Measurements from ENCODE around the gene NDFIP1. TPM values are rescaled to one million over a fixed set of nuclear protein-coding genes. Genes with fewer than 3 reads are reported as not detected.

NDFIP1 gene
- total and polyA plus RNA-seq, 2 of the 8 experiments (the other 6 are each of a cell fraction or from before 2014, with no cell fraction given): 8.8 to 27.1 TPM

DNA sequence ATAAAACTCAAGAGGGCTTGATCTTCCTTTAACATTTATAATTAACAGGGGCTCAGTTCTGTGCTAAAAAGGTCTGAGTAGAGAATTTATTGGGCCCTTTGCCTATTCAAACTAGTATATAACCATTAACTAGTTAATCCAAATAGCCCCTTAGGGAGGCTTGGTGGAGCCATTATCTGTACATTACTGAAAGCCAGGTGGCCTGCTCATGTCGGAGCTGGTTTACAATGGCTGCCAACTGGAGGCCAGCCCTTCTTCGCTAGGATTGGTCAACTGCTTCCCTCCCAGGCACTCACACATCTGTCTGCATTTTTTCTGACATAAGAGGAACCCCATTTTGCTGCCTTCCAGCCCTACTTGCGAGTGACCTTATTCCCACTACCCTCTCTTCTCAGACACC, 30.4 kb upstream of the NDFIP1 start:
- no peak overlapping the region for H3K56ac ChIP-seq (replicated peaks; ENCODE audit: insufficient read length, low read depth, low read length)
- CTCF ChIA-PET (ENCODE audit: partially characterized antibody): interaction anchor here (0.8 to 1.2 kb wide), 2 partner anchors 12 to 63 kb away, joined by 3 read pairs; no protein-coding TSS in a partner anchor
- WGBS, 2 experiments (ENCODE audit: extremely low coverage in 1 of 2, insufficient coverage in 1 of 2, insufficient read length in 1 of 2, insufficient replicate concordance in 2 of 2, low coverage in 1 of 2, low lambda C conversion rate in 2 of 2, missing lambda C conversion rate in 1 of 2): 98% methylated on average over 3 of the region's 3 CpGs; no CpG with 5 or more reads in 1 of the 2 experiments
- no peak for TF ChIP-seq CREB1 (IDR thresholded peaks at IDR 0.05)

More for the DNA sequence above, 30.4 kb upstream of the NDFIP1 start:
- peaks cover 2 to 4% of the 10 kb centered on the region in 2 experiments; a peak in 1 of 4 replicates for H3K9me3 ChIP-seq (ENCODE audit: insufficient read depth in 2 of 2, low read depth in 1 of 2, low read length in 1 of 2)
- no peak overlapping the region for H2BK20ac ChIP-seq (ENCODE audit: low read length)
- no peak for DNase-seq (ENCODE audit: low read depth in 1 of 2, low spot score in 2 of 2)
- H3K14ac ChIP-seq (ENCODE audit: insufficient read length): no peak overlapping the region
- FAIRE-seq: no peak
- H3K18ac ChIP-seq (ENCODE audit: extremely low read depth, low read length): no peak overlapping the region
- no peak overlapping the region for H3K4ac ChIP-seq (replicated peaks; ENCODE audit: insufficient read length, low read depth, low read length)
- H4K5ac ChIP-seq (ENCODE audit: insufficient read length, low read depth, low read length): no peak overlapping the region
- H3K27me3 ChIP-seq (replicated peaks in 1 of 4; ENCODE audit: control insufficient read depth in 3 of 4, extremely low read depth in 1 of 4, insufficient read depth in 3 of 4, low read length in 3 of 4): no peaks in the 10 kb centered on the region
- H2BK120ac ChIP-seq (replicated peaks; ENCODE audit: low read depth, low read length): no peak overlapping the region
- H3K4me2 ChIP-seq (ENCODE audit: insufficient read depth in 1 of 2, low read depth in 2 of 2, low read length in 2 of 2): no peak overlapping the region
- no peaks in the 10 kb centered on the region for H3K79me2 ChIP-seq (ENCODE audit: control insufficient read depth in 1 of 2, insufficient read depth in 2 of 2, low read length in 2 of 2)
- H3K23me2 ChIP-seq (ENCODE audit: low read depth, low read length): no peaks in the 10 kb centered on the region
- no peak overlapping the region for H4K91ac ChIP-seq (replicated peaks; ENCODE audit: insufficient read length, low read length)
- H3K4me3 ChIP-seq (ENCODE audit: extremely low read depth in 1 of 4, insufficient read depth in 2 of 4, low read depth in 3 of 4, low read length in 4 of 4): no peak overlapping the region
- H3K36me3 ChIP-seq (ENCODE audit: control insufficient read depth in 2 of 4, insufficient read depth in 4 of 4, low read length in 3 of 4): no peaks in the 10 kb centered on the region
- no peak overlapping the region for H2AFZ ChIP-seq (ENCODE audit: low read length)
- H2BK5ac ChIP-seq (ENCODE audit: low read depth, low read length): no peak overlapping the region
- POLR2A ChIA-PET (ENCODE audit: partially characterized antibody): no interaction called here
- H2BK15ac ChIP-seq (ENCODE audit: low read length): no peak overlapping the region
- H3K23ac ChIP-seq (ENCODE audit: insufficient read length): no peak overlapping the region
- no peak overlapping the region for H2AK5ac ChIP-seq (ENCODE audit: low read depth, low read length)
- no peak overlapping the region for H4K8ac ChIP-seq (ENCODE audit: extremely low read depth, insufficient read depth, low read length)
- H3K4me1 ChIP-seq (replicated peaks in 1 of 4; ENCODE audit: control insufficient read depth in 3 of 4, insufficient read depth in 4 of 4, low read length in 3 of 4): no peaks in the 10 kb centered on the region
- H3K27ac ChIP-seq (ENCODE audit: low read depth, low read length): no peak overlapping the region
- H3K79me1 ChIP-seq (ENCODE audit: low read depth, low read length): no peaks in the 10 kb centered on the region
- no peak overlapping the region for H3K9ac ChIP-seq (replicated peaks in 1 of 4; ENCODE audit: extremely low read depth in 1 of 4, low read depth in 3 of 4, low read length in 3 of 4)
- H2BK12ac ChIP-seq (ENCODE audit: low read depth, low read length): no peak overlapping the region
- no peaks in the 10 kb centered on the region for H4K20me1 ChIP-seq (replicated peaks in 1 of 2; ENCODE audit: control insufficient read depth in 1 of 2, insufficient read depth in 2 of 2, low read length in 2 of 2)
